Activated T-cell treated with anti-CD3 and anti-CD28 coated beads, Interleukin-2, amount 50 U/mL, for 48 hours (primary cell): ENCODE results near the gene GNB1L.
"Not testable (repeated sequence)": the region's sequence is repeated elsewhere in the genome, so short reads cannot be mapped to it uniquely, and the experiment has no call there.

Experiments used
- DNase-seq, 2 experiments: peaks; one replicate each; pipeline ENCODE4 v3.0.0-alpha.2; 2020

GNB1L gene

DNA sequence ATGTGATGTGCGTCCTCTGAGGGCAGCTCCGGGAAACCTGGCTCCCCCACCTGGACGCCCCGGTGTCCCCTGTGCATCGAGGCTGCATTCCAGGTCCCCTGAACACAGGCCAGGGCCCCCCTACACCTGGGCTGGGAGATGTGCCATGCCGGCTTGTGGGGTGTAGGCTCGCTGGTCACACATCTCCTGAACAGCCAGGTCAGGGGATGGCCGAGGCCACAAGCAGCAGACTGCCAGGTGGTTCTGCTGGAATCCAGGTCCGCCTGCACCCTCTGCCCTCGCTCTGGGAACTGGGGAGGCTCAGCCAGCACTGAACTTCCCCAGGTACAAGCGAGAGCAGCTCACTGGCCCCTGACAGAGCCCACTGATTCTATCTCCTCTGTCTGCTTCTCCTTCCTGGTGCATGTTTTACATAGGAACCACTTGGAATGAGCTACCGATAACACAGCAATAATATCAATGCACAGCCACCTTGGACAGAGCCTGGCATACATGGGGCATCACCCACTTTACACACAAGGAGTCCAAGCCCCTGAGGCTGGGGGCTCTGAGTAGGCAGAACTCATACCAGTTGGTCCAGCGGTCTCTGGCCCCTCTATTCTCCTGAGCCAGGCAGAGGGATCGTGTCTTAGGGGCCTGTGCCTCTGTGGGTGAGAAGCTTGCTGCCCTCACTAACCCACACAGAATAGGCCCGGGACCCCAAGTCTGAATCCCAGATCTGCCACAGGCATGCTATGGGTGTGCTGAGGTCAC is 47.3 kb downstream of the GNB1L start:
- no peak for DNase-seq

DNA sequence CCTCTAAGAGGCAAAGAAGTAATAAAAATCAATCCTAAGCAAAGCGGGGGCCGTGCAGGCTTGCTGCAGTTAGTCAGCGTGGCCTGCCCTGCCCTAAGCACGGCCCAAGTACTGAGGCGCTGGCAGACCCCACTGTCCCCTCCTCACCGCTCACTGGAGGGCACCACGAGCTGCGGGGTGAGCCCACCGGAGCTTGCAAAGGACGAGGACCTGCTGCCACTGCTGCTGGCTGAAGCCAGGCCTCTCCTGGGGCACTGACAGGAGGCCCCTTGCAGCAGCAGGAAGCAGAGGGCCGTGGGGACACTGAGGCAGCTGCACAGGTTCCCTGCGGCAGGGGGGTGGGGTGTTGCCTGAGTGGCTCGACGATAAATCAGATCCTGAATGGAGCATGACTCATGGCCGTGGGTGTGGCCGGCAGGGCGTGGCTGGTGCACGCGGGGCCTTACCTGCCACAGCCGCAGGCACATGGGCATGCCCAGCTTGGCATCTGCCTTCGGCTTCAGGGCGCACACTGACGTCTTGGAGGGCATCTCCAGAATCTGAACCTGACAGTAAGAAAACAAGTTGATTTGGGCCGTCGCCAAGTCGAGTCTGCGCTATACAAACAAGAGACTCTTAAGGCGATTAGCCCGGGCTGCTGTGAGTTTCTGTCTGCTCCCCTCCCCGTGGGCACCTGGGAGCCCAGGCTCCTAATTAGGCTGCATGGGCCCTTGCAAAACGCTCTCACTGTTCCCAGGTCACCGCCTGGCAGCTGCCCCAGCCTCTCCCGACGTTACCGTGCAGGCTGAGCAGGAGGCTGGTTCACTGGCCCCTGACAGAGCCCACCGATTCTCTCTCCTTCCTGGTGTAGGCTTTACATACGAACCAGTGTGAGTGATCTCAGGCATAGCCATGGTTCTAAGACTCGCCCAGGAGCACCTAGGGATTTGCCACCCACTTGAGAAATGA is 48.2 kb downstream of the GNB1L start:
- DNase-seq: no peak

DNA sequence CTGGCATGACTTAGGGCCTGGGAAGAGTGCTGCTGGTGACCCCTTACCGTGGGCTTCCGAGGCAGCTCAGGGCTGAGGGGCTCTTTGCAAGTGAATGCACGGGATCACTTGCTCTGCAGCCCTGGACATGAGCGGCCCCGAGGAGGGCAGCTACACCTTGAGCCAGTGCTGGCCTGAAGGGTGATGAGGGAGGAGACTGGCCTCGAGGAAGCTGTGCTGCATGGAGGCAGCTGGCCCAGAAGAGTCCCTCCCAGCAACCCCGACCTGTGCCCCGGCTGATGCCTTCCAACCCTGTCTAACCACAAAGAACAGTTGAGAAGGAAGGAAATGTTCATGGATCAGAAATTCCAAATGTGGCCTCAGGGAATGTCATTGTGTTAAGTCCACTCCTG is 48.9 kb downstream of the GNB1L start:
- no peak for DNase-seq

- no peak for DNase-seq
Measured at GRCh38 chr22:19803736-19804267, 50.9 kb downstream of the GNB1L start.

DNA sequence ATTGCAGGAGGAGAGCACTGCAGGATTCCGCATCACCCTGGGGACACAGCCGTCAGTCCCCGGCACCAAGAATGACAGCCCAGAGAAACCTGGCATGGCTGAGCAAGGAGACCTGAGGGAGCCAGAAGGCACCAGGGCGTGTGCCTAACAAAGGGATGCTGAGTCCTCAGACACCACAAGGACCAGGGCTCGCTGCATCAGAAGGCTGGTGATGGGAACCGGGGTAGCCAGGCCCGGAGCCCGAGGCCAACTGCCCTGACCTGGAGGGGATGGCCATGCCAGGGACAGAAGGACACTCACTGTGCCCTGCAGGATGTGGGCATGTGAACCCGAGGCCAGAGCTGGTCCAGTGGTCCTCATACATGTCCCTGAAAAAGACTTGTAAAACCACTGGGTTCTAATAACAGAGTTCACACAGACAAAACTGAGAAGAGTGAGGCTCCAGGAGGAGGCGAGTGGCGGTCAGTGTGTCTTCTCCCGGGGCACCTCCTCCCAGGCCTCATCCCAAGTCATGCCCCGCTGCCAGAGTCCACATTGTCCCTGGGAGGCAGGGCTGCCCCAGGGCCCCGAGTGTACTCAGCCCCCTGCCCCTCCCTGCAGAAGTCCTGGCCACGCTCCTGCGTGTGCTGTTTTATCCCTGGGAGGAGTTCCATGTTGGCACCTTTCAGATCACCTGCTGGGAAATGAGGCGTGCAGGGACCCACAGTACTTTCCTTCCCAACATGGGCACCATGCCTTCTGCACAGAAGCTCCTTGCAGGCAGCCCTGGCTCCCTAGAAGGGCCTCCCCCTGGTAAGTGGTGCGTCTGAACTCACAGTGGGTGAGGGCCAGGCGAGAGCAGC is 51.6 kb downstream of the GNB1L start:
- DNase-seq: no peak

DNA sequence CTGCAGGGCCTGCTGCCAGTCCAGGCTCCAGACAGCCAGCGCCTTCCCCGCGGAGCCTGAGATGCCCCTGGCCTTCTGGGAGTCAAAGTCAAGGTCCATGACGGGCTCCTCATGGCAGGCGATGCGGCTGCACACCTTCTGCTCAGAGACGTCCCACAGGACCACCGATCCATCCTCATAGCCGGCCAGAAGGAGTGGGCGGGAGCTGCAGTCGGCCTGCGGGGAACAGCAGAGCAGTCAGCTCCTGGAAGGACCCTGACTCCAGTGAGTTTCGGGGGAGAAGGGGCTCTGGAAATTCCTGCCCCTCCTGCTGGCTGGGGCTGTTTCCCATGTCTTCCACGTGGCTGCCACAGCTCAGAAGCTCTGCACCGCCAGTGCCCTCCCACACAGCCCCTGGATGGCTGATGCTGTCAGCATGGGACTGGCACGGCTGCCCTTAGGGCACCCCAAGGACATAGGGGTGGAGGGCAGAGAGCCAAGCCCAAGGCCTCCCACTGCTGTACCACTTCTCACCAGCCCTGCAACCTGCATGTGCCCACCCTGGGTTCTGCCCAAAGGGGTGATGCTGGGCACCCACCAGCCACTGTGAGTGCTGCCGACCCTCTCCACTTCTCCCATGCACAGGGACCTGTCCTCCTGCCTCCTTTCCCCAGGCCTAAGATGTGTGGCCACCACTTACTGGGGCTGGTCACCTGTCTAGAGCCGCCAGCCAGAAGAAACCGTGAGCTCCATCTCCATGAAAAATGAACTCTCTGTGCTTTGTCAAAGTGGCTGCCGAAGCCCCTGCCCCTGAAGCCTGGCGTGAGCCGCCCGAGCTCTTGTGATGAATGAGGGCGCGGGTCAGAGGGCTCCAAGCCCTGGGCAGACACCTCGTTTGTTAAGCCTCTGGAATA is 52.4 kb downstream of the GNB1L start:
- no peak for DNase-seq

- DNase-seq: no peak
Measured at GRCh38 chr22:19801340-19802000, 53.2 kb downstream of the GNB1L start.

- DNase-seq: no peak
Measured at GRCh38 chr22:19800761-19801244, 53.9 kb downstream of the GNB1L start.

DNA sequence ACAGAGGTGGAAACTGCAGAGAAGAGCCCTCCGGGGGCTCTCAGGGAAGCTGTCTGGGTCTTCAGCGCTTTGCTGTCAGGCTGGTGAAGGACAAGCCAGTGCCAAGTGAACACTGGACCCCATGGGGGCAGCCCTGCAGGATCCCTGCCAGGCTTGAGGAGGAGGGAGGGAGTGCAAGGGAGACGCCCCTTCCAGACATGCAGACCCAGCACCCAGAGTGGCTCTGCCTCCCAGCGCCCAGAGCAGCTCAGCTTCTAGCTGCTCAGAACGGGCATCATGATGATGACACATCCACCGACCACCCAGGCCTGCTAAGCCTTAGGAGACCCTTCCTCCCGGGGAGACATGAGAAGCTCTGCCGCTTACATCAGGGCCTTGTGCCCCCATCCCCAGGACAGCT is 54.4 kb downstream of the GNB1L start:
- no peak for DNase-seq

GRCh38 chr22:19799322-19800190 is 55.1 kb downstream of the GNB1L start:
- DNase-seq: no peak

DNA sequence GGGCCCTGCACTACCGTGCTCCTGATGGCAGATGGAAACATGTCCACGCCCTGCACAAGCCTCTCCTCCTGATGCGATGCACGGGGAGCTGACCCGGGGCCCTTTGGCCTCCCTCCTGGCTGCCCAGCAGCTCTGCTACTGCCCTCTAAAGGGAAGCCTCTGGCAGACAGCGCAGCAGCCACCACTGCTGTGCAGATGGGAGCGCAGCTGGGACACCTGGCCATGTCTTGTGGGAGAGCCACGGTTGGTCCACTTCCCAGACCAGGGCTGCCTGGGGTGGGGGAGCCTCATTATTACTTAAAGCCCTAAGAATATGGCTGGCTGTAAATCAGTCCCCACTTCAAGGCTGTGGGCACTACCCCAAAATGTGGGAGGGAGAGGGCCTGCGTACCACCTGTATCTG is 55.8 kb downstream of the GNB1L start:
- DNase-seq: no peak

DNA sequence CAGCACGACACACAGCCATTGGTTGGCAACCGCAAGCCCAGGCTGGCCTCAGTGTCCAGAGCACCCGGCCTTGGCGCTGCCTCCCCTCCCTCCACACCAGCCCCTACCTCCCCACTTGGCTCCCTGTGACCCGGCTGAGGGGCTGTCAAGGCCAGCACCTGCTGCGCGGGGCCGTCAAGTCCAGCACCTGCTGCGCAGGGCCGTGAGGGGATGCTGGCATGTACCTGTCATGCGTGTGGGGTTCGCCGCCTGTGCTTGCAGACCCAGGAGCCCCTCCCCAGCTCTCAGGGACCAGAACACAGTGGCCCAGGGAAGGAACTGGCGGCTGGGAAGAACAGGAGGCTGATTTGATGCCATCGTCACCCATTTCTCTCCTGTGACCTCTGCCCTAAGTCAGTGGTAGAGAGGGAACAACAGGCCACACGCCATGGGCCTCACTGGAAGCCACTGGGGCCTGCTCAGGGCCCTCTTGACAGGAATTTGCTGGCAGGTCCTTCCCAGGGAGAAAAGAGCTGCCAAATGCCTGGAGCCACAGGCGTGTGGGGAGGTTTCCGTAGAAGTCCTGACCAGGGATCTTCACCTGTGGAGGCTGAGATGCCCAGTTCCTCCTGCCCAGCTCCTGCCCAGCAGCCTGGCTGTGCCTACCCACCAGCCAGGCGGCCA is 56.5 kb downstream of the GNB1L start:
- no peak for DNase-seq

DNA sequence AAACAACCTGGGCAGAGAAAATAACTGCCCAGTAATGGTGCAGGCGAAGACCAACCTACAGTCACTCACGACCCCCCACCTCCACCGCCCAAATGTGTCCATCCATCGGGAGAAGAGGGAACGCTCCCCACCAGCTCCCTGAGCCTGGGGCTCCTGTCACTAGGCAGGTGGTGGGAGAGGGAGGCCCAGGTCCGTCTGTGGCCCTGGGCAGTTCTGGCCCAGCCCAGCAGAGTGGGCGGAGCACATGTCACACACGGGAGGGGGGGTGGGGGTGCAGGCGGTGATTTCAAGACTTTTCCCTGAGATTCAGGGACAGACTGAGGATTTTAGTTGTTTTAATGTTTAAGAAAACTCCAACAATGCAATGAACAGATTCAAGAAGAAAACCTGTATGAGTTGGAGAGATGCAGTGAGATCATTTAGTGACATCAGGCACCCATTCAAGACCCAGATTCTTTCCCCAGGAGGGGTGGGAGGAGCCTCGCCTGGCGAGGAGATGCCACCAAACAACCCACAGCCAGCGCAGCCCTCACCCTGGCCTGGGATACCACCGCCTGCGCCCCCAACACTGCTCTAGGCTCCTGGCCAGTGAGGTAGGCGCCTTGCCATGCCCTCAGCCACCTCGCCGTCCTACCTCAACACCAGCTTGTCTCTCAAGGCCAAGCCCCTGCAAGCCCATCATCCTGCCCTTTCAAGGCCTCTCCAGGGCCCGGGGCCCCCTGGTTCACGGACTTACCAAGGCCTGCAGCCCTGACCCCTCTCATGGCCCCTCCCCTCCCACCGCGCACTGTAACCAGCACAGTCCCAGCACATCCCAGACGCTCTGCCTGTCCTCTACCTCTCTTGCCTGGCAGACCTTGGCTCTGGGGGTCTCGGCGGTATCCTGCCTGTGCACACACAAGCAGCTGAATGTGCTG is 57.3 kb downstream of the GNB1L start:
- no peak for DNase-seq

GRCh38 chr22:19796160-19796559 is 58.5 kb downstream of the GNB1L start:
- no peak for DNase-seq

- no peak for DNase-seq
Measured at GRCh38 chr22:19795617-19796008, 59.1 kb downstream of the GNB1L start.

DNA sequence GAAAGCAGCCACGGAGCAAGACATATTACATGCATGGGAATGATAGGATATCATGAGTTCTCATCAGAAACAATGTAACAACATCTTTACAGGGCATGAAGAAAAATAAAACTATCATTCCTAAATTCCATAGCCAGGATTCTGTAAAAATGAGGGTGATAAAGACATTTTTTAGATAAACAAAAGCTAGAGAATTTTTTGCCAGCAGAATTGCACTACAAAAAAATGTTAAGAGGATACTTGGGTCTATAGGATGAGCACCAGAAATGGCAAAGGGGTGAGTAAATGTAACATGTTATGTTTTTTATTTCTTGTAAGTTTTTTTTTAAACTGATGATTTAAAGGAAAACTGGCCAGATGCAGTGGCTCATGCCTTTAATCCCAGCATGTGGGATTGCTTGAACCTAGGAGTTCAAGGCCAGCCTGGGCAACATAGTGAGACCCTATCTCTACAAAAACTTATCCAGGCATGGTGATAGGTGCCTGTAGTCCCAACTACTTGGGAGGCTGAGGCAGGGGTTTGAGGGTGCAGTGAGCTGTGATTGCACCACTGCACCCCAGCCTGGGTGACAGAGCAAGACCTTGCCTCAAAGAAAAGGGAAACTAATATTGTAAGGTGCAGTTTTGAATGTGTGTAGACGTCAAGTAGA is 60.9 kb downstream of the GNB1L start:
- no peak for DNase-seq

DNA sequence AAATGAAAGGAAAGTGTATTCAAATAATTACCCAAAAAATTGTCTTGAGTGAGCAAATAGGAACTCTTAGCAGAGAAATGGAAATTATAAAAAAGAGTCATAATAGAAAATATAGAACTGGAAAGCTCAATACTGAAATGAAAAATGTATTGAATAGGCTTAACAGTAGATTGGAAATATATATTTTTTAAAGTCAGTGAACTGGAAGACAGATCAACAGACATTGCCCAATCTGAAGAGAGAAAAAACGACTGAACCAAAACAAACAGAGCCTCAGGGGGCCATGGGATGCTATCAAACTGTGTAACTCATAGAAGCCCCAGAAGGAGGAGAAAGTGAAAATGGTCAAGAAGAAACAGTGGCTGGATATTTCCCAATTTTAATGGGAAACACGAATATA is 61.5 kb downstream of the GNB1L start:
- no peak for DNase-seq

- not testable (repeated sequence) for DNase-seq
Measured at GRCh38 chr22:19792383-19792896, 62.2 kb downstream of the GNB1L start.
